ENCODE results near the gene CASP1.
"Not testable (repeated sequence)": the region's sequence is repeated elsewhere in the genome, so short reads cannot be mapped to it uniquely, and the experiment has no call there.

- not testable (repeated sequence) for TF ChIP-seq EZH2 (optimal IDR thresholded peaks at IDR 0.05; ENCODE audit: low read depth, low read length); CTCF (IDR thresholded peaks at IDR 0.05; ENCODE audit: low read length)
Observed at GRCh38 chr11:105034388-105034787, 556 bp downstream of the CASP1 start.
